Right cardiac atrium (tissue), 5 donors: ENCODE measurements around the gene ELAVL3. TPM values are rescaled to one million over a fixed set of nuclear protein-coding genes. Genes with fewer than 3 reads are reported as not detected.
"Not testable (repeated sequence)": the region's sequence is repeated elsewhere in the genome, so short reads cannot be mapped to it uniquely, and the experiment has no call there.

ENCODE experiments used
- ATAC-seq, 2 donors: fragments of 200-7000 bp; cut with Tn5 transposase; one replicate each; pipeline versions ENCODE4 v1.8.0 to v1.9.1; 2020; ENCODE audit warnings: moderate library complexity in 2 of 2, mild to moderate bottlenecking in 1 of 2
- DNase-seq, 3 donors: peaks; one replicate each; pipeline ENCODE4 v3.0.0-alpha.2; 2020
- H3K27ac ChIP-seq: one replicate; pipeline ENCODE4 v1.5.1; 2013; ENCODE audit warnings: mild to moderate bottlenecking, low read length, control low read depth, moderate library complexity
- H3K27me3 ChIP-seq: one replicate; pipeline ENCODE4 v1.6.1; 2013; ENCODE audit not compliant: control insufficient read depth, insufficient read depth
- H3K4me1 ChIP-seq: one replicate; pipeline ENCODE4 v1.6.1; 2013; ENCODE audit warnings: low read length; ENCODE audit not compliant: control insufficient read depth, insufficient read depth
- H3K4me3 ChIP-seq: one replicate; pipeline ENCODE4 v1.5.1; 2013; ENCODE audit warnings: low read length, control low read depth
- H3K9me3 ChIP-seq: one replicate; pipeline ENCODE4 v1.6.1; 2013; ENCODE audit warnings: low read length; ENCODE audit not compliant: control insufficient read depth
- WGBS: extraction: QIAGEN DNeasy Blood & Tissue Kit; methylation state at CpG from one replicate; pipeline ENCODE4 v1.1.7; 2013; 5-methylcytosine and 5-hydroxymethylcytosine counted together
- intact Hi-C, 4 donors: fragments of 100-400 bp; cut with DNase I; formaldehyde crosslinking; loops; one replicate each; pipeline versions ENCODE4 v1.11.0 to v1.14.0; 2022 to 2023
- polyA plus RNA-seq: library from polyadenylated mRNA; stranded (reverse); fragments of 200-250 nt; gene quantifications from one replicate; pipeline ENCODE4 v1.2.3, GENCODE V29; 2013
- total RNA-seq, 4 donors: library from RNA; stranded (reverse); fragmentation: NEBNext Ultra II Directional; extraction: Animal tissue kit (Norgen Biotek cat#: 25700); gene quantifications; one replicate each; pipeline ENCODE4 v1.2.1, GENCODE V29; 2021
- donor health status: healthy with polysubstance abuse.
- donor health status: DM: no; HTN: yes; CAD: no.
- donor health status: DM: no; HTN: no; CAD: no.
- donor health status: DM: no; HTN: yes; CAD: no; lungs with severe emphysema.
- donor health status: DM: yes; HTN: yes; CAD: no.

The ELAVL3 gene
- total and polyA plus RNA-seq, 5 donors = 0.14 TPM; not detected in 4

DNA sequence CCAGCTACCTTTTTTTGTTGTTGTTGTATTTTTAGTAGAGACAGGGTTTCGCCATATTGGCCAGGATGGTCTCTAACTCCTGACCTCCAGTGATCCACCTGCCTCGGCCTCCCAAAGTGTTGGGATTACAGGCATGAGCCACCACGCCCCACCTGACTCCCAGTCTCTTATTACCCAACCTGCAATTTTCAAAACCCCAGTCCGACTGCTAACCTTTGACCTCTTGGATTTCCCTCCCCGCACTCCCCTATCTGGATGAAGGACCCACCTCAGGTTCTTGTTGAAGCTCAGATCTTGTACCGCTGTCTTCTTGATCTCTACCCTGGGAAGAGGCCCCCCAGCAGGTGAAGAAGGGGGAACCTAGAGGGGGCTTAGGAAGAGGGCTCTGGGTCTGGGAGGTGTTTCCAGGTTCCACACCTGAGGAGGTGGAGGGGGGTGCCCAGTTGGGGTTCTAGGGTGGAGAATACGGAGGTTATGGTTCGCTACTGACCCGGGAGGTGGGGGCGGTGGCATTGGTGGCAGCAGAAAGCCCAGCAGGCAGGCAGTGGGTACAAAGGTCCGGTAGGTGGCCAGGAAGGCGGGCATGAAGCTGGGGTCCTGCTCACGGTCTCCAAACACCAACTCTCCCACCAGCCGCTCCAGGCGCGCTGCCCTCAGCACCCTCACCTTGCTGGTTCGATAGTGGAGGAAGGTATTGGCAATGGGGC lies 64.3 kb downstream of the ELAVL3 start:
- no peak for ATAC-seq
- 93% methylated on average over 17 of the region's 17 CpGs for WGBS
- DNase-seq = peak in 2 of 3 donors; percentile 2 to 16
- no peak overlapping the region for H3K4me3 ChIP-seq
- H3K4me1 ChIP-seq = no peaks in the 10 kb centered on the region
- no peak overlapping the region for H3K27ac ChIP-seq
- no peaks in the 10 kb centered on the region for H3K27me3 ChIP-seq
- no peaks in the 10 kb centered on the region for H3K9me3 ChIP-seq
- intact Hi-C loops = no loop called here

DNA sequence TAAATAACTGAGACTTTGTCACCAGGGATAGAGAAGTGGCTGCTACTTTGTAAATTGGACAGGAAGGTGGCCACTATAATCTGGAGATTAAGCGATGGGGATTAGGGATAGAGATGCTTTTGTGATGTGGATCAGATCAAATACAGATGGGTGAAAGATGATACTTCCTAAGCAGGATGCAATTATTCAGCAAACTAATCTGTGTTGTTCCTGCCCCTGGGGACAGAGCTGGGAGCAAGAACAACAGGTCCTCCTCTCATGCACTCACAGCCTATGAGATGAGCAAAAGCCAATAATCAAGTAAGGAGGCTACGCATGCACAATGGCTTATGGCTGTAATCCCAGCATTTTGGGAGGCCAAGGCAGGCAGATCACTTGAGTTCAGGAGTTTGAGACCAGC lies 66.3 kb downstream of the ELAVL3 start:
- WGBS = 87% methylated on average over 2 of the region's 2 CpGs
- no peaks in the 10 kb centered on the region for H3K27me3 ChIP-seq

DNA sequence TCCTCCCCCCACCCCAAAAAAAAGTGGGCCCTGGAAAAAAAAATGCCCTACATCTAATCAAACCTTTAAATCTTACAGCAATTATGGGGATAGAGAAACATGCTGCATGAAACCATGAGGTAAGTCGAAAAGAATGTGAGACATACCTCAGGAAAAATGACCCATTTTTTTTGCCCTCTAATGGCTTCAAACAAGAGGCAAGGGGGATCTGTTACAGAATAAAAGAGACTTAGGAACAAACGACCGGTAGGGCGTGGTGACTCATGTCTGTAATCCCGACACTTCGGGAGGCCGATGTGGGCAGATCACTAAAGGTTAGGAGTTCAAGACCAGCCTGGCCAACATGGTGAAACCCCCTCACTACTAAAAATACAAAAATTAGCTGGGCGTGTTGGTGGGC lies 70.2 kb downstream of the ELAVL3 start:
- H3K27ac ChIP-seq = no peak overlapping the region
- intact Hi-C loops = no loop called here
- no peak overlapping the region for H3K4me3 ChIP-seq
- DNase-seq (no peak), ATAC-seq (no peak)
- H3K9me3 ChIP-seq = no peaks in the 10 kb centered on the region
- no peaks in the 10 kb centered on the region for H3K4me1 ChIP-seq
- H3K27me3 ChIP-seq = no peaks in the 10 kb centered on the region
- WGBS = 69% methylated on average over 8 of the region's 8 CpGs

More for the DNA sequence above, 66.3 kb downstream of the ELAVL3 start:
- no peaks in the 10 kb centered on the region for H3K4me1 ChIP-seq
- no peak for ATAC-seq
- H3K9me3 ChIP-seq = no peaks in the 10 kb centered on the region
- DNase-seq = peak in 1 of 3 donors; percentile 30
- H3K27ac ChIP-seq = no peak overlapping the region
- H3K4me3 ChIP-seq = no peak overlapping the region
- intact Hi-C loops = no loop called here

DNA sequence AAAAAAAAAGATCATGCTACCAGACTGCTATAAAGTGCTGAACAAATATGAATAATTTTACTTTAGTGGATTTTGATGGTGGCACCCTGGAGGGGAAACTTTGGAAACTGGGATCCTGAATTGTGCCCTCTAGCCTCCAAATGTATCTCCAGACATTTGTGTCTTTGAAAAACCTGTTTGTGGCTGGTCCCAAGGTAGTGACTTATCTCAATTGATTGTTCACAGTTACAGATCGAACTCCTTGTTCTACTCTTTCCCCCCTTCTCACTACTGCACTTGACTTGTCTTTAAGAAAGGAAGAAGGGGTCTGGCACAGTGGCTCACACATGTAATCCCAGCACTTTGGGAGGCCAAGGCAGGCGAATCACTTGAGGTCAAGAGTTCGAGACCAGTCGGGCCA lies 72.3 kb downstream of the ELAVL3 start:
- Histone ChIP-seq H3K27ac (no peak overlapping the region), H3K27me3 (no peaks in the 10 kb centered on the region), H3K4me1 (no peaks in the 10 kb centered on the region), H3K4me3 (no peak overlapping the region), H3K9me3 (no peaks in the 10 kb centered on the region)
- 86% methylated on average over 4 of the region's 4 CpGs for WGBS
- DNase-seq (no peak), ATAC-seq (no peak)
- intact Hi-C loops = no loop called here

DNA sequence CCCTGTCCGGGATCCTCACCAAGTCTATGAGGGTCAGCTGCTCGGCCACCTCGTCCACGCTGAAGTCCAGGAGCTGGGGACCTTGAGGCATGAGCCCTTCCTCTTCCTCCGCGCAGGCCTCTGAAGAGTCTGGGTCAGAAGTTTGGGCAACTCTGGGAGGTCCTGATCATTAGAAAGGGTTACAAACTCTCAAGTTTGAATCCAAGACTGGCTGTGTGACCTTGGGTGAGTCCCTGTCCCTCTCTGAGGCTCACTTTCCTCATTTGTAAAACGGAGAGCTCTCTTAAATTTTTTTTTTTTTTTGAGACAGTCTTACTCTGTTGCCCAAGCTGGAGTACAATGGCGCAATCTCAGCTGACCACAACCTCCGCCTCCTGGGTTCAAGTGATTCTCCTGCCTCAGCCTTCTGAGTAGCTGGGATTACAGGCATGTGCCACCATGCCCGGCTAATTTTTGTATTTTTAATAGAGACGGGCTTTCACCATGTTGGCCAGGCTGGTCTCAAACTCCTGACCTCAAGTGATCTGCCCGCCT lies 74.1 kb downstream of the ELAVL3 start:
- peak in 1 of 3 donors; percentile 48 for DNase-seq
- H3K9me3 ChIP-seq, intact Hi-C loops, ATAC-seq, H3K4me3 ChIP-seq, H3K27ac ChIP-seq, H3K27me3 ChIP-seq, H3K4me1 ChIP-seq: not testable (repeated sequence)
- WGBS = 73% methylated on average over 12 of the region's 12 CpGs

DNA sequence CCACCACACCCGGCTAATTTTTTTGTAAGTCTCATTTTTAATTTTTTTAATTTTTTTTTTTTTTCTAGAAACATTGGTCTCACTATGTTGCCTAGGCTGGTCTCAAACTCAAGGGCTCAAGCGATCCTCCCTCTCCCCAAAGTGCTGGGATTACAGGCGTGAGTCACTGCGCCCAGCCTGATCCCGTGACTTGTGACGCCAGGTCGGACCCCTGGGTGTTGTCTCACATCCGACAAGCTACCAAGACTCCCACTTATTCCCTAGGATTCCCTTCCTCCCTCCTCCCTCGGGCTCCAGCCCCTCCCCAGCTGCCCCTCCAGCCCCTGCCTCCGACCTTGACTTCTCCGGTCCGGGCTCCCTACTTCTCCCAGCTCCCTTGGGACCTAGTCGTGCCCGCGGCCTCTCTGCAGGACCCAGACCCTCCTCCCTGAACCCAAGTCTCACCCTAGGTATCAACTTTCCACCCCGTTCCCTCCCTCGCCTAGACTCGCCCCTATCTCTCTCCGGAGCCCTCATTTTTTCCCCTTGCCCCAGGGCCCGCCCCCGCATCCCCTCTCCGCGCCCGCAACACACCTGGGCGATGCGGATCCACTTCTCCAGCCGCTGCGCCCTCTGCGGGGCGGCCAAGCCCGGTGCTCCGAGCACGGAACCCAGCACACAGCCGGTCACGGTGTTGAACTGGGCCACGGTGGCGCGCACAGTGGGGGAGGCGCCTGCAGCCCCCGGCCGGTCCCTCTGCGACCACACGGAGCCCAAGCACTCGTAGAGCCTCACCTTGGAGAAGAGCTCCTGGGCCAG lies 74.8 kb downstream of the ELAVL3 start:
- peak; percentile 42 to 56 for ATAC-seq
- no peaks in the 10 kb centered on the region for H3K9me3 ChIP-seq
- no peak overlapping the region for H3K4me3 ChIP-seq
- 31% methylated on average over 44 of the region's 44 CpGs for whole genome bisulfite sequencing
- H3K27ac ChIP-seq = no peak overlapping the region
- H3K4me1 ChIP-seq = no peaks in the 10 kb centered on the region
- peak in 2 of 3 donors; percentile 59 to 63 for DNase-seq
- intact Hi-C loops = no loop called here
- no peaks in the 10 kb centered on the region for H3K27me3 ChIP-seq

DNA sequence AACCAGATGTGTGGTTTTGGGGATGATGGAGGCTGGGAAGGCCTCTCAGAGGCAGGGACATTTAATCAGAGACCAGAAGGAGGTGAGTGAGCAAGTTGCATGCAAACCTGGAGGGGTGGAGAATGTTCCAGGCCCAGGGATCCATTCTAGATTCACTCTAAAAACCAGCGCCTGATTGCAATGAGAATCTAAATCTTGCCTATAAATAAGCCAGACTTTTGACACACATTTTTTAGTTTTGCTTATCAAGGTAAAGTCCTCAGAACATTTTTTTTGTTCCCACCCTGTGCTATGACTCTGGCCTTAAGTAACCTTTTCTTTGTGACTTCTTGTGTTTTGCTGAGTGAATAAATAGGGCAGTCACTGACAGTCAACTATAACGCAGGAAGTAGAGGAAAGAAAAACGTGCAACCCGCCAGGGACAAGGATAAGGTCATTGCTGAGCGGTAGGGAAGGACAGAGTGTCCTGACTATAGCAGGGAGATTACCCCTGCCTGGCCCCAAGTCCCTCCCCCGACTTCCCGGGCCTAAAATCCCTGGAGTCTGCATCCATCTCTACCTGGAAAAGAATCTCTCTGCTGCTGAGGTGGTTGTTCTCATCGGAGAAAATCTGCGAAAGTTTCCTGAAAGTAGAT lies 76.1 kb downstream of the ELAVL3 start:
- DNase-seq = no peak
- Histone ChIP-seq H3K4me3 (no peak overlapping the region), H3K27me3 (no peaks in the 10 kb centered on the region), H3K9me3 (no peaks in the 10 kb centered on the region), H3K27ac (no peak overlapping the region), H3K4me1 (no peaks in the 10 kb centered on the region)
- intact Hi-C loops = no loop called here
- peak; percentile 55 to 82 for ATAC-seq
- 46% methylated on average over 9 of the region's 9 CpGs for WGBS

DNA sequence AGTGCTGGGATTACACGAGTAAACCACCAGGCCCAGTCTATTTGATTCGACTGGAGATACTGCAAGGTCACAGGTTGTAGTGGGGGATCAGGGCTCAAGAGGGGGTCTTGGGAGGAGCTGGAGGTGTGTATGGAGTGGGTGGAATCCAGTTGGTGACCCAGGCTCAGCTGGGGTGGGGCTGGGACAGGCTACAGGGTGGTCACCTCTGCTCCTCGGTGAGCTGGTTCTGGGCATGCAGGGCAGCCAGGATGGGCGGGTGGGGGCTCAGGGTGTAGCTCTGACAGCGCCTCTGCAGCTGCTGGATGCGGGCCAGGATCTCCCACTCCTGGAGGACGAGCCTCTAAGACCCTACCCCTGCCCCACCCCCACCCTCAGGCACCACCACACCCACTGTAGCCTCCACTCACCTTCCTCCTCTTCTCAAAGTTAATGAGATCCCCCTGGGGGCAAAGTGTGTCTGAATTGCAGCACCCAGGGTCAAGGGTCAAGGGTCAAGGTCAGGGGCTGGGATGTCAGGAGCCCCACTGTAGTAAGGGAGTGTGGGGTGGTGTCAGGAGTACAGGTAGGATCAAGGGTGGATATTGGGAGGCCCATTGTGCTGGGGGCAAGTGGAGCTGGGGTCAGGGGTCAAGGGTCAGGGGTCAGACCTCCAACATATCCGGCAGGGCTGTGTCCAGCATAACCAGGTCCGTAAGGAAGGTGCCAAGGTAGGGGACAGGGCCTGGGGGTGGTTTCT lies 78.9 kb downstream of the ELAVL3 start:
- no peaks in the 10 kb centered on the region for H3K9me3 ChIP-seq
- DNase-seq (peak in 1 of 3 donors; percentile 55), ATAC-seq (no peak)
- H3K4me1 ChIP-seq = no peaks in the 10 kb centered on the region
- 77% methylated on average over 9 of the region's 9 CpGs for WGBS
- H3K27ac ChIP-seq = no peak overlapping the region
- intact Hi-C loops = no loop called here
- no peak overlapping the region for H3K4me3 ChIP-seq
- H3K27me3 ChIP-seq = no peaks in the 10 kb centered on the region
